OCI-M2 (cell line): ENCODE results near the gene FILIP1L.

Source experiments
- DNase-seq: peaks from one replicate; lab custom pipeline; 2025; ENCODE audit not compliant: unreplicated experiment; lab: John Stamatoyannopoulos, UW

The FILIP1L gene

GRCh38 chr3:99981138-99981537, 133.2 kb downstream of the FILIP1L start:
- no peak for DNase-seq

DNA sequence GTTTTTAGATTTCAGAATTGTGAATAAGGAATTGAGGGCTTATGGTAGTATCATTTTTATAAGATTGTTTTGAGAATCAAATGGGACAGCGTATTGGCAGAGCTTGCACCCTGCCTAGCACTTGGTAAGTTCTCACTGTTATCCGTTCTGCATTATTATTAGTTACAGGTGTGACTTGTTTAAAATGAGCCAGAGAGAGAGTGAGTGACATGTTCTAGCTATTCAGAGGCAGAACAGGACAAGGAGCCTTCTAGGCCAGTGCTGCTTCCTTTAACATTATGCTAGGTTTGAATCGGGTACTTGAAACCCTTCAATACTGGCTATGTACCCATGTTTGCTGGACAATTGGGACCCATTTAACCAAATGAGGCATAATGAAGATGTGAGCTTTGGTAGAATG, 133.7 kb downstream of the FILIP1L start:
- no peak for DNase-seq

DNA sequence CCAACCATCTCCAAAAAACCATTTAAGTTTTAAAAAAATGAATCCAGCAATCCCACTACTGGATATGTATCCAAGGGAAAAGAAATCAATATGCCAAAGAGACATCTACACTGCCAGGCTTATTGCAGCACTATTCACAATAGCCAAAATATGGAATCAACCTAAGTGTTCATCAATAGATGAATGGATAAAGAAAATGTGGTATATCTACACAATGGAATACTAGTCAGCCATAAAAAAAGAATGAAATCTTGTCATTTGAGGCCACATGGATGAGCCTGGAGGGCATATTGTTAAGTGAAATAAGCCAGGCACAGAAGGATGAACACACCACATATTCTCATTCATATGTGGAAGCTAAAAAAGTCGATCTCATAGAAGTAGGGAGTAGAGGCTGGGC, 136.1 kb downstream of the FILIP1L start:
- no peak for DNase-seq

DNA sequence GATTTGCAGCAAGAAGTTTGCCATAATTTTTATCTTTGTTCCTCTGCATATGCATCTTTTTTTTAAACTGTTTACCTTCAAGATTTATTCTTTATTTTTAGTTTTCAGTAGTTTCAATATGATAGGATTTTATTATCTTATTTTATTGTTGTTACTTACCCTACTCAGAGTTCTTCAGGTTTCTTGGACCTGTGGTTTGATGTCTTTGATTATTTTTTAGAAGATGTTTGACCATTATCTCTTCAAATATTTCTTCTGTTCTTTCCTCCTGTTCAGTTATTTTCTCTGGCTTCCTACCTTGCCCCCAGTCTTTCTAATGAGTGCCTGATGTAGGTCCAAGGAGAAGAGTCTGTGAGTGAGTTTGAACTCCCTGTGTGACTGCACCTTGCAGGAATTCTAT, 137.7 kb downstream of the FILIP1L start:
- no peak for DNase-seq

- no peak for DNase-seq
Observed at GRCh38 chr3:99974989-99975388, 139.3 kb downstream of the FILIP1L start.

- no peak for DNase-seq
Observed at GRCh38 chr3:99972380-99973104, 141.8 kb downstream of the FILIP1L start.

- no peak for DNase-seq
Observed at GRCh38 chr3:99971761-99972160, 142.5 kb downstream of the FILIP1L start.

GRCh38 chr3:99970198-99970597, 144.1 kb downstream of the FILIP1L start:
- no peak for DNase-seq

GRCh38 chr3:99969136-99969535, 145.2 kb downstream of the FILIP1L start:
- DNase-seq = no peak

- DNase-seq = no peak
Observed at GRCh38 chr3:99967796-99968195, 146.5 kb downstream of the FILIP1L start.

DNA sequence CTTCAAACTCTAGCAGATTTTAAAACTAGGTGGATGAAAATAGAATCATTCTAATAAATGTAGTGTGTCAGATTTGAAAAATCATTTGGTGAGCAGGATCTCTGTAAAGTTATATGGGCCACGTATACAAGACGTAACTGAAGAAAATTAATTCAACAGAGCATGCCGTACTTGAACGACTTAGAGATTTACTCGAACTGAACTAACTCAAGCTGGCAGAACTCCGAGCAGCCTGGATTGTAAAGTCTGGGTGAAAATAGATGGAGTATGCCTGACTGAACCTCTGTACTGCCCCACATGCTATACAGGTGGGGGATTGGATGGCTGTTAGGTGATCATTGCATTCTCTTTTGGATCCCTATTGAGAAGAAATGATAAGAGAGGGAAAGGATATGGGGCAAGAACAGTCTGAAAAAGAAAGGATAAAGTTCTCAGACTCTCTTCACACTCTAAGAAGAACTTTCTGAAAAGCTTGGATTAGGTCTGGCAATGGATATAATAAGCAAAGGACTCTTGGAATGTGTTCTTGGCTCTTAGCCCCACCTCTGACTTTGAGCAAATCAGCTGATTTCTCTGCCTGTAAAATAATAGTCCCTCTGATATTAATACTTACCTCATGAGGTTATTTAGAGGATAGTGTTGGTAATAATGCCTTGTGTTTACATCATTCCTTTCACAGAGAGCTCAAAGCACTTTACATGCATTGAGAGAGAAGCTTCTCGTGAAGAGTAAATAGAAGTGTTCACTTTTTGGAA, 147.5 kb downstream of the FILIP1L start:
- DNase-seq = no peak

- no peak for DNase-seq
Observed at GRCh38 chr3:99965681-99966408, 148.5 kb downstream of the FILIP1L start.

DNA sequence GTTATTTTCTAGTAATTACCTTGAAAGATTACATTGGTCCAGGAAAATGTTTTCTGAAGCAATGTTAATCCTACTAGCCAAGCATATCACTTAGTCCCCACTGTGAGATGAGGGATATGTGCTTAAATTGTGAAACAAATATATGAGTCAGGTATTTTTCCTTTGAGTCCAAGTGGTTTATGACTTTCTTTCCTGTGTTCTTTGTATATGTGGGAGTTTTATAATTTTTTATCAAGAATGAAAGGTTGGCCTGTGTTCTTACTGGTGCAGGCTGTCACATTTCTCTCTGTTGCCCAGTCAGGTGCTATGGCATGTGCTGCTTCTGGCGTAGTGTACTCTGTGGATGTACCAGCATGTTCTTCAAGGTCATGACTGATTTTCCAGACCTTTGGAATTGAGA, 149.2 kb downstream of the FILIP1L start:
- no peak for DNase-seq

DNA sequence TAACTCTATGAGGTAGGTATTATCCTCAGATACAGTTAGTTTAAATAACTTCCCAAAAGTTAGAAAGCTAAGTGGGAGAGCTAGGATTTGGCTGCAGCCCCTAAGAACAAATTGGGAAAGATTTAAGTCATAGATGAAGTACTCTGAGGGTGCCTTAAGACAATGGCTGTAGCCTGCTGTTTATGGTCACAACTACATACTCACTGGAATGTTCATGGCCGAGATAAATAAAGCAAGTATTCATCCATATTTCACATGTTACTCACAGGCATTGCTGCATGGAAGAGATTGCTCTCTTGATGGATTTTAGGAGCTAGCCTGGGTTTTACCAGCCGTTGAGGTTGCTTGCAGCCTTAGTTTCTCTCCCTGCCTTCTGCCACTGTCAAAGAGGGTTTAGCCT, 151.6 kb downstream of the FILIP1L start:
- DNase-seq = no peak

- DNase-seq = no peak
Observed at GRCh38 chr3:99961756-99962515, 152.4 kb downstream of the FILIP1L start.

DNA sequence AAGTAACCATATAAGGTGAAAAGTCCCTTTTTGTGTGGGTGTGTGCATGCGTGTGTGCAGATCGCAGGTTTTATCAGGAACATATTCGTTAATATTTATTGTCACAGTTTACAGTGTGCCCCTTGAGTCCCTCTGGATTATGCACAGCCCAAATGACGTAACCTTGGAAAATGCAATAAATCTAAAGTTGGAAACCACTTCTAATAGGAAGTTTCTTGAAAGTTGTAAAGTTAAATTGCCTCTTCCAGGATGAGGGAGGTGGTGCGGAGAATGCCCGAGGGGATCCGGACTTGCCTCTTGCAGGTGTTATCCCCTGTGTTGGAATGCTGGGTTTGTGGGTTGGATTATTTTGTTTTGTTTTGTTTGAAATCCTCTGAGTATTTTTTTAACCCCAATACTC, 153.4 kb downstream of the FILIP1L start:
- no peak for DNase-seq

GRCh38 chr3:99960123-99960878, 154.0 kb downstream of the FILIP1L start:
- DNase-seq = no peak

DNA sequence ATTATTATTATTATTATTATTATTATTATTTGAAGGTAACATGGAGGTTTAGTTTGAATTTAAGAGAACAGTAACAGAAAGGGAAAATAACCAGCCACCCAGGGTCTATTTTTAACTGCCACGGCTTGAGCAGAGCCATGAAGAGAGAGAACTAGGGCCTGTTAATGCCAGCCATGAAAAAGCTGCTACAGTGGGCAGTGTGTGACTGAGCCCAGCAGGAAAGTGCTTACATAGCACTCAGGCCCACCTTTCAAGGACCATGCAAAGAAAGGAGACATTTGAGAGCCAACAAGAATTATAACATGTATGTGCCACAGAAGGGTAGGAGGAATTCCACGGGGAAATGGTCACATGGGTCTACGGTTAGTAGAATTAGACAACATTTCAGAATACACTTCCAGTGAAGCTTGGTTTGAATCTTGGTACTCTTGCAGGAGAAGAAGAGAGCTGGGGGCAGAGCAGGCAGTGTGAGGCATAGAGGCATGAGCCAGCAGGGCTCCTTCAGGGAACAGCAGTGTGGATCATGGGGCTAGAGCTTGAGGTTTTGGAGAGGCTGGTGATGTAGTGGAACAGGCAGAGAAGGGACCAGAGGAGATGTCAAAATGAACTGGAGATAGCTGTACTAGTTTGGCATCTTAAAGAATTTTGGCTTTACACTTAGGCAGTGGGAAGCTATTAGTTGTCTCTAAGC, 155.9 kb downstream of the FILIP1L start:
- DNase-seq = no peak

DNA sequence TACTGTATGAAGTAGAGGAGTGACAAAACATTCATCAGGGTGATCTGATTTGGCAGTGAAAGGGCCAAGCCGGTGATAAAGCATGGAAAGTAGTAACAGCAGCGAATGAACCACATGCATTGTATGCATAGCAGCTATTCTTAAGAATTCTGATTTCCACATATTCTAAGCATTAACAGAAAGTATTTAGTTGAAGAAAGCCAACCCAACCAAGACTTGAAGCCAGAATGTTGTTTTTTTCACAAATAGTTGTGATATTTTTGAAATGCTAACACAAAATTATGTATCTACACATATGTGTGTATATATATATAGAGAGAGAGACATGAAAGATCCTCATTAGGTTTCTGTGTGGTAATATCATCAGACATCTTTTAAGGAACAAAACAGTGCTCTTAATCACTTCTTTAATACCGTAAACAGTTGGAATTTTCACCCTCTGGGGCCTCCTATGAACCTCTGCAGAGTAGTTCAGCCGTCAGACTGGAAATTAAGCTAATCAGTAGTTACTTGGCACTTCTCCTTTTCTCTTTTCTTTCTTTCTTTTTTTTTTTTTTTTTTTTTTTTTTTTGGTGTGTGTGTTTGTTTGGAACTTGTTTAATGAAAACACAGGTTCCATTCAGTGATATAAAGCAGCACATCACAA, 157.0 kb downstream of the FILIP1L start:
- no peak for DNase-seq
